Measurements from ENCODE around the gene GSAP. TPM values are rescaled to one million over a fixed set of nuclear protein-coding genes. Genes with fewer than 3 reads are reported as not detected.

Gene GSAP
- total RNA-seq, 1 experiment from 2014 or later: 2.0 TPM

DNA sequence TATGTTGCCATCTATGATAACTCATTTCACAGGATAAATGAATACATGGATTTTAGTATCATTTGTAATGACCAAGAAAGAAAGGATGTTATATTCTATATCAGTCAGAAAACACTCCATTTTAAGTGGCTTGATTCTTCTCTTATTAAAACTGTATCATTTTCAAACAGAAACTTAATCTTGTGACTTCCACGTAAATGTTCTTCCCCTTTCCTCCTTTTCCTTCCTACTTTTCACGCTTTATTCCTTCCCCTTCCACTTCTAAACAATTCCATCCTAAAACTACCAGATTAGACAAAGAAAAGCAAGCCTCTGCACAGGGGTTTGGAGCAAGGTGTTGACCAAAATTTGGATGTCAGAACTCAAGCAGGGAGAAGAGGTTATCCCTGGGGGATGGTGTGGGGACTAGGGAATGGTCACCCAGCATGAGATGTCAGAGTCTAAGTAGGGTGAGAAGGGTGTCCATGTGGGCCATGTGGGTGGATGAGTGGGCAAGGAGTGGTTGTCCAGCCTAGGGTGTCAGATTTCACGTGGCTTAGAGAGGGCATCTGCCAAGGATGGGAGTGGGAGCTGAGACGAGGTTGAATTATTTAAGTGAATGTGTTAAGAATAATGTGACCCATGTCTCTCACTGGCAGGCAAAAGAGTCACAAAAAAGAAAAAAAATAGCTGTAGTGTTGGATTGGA lies 5.0 kb upstream of the GSAP start:
- ATAC-seq (no peak), DNase-seq (ENCODE audit: low spot score) (no peak)
- H3K4me1 Mint-ChIP-seq: peaks cover 34% of the 10 kb centered on the region
- ChIA-PET CTCF (no interaction called here), POLR2A (no interaction called here)
- H3K27ac Mint-ChIP-seq: no peak overlapping the region
- TF ChIP-seq JAZF1 (CRISPR knock-in tag; IDR thresholded peaks at IDR 0.05): no peak
- TF ChIP-seq ZNF219 (CRISPR knock-in tag; IDR thresholded peaks at IDR 0.05; ENCODE audit: borderline replicate concordance): no peak
- no peak for TF ChIP-seq SP1 (CRISPR knock-in tag; conservative IDR thresholded peaks at IDR 0.05)
- TF ChIP-seq, protein P1, sequence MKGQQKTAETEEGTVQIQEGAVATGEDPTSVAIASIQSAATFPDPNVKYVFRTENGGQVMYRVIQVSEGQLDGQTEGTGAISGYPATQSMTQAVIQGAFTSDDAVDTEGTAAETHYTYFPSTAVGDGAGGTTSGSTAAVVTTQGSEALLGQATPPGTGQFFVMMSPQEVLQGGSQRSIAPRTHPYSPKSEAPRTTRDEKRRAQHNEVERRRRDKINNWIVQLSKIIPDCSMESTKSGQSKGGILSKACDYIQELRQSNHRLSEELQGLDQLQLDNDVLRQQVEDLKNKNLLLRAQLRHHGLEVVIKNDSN (CRISPR knock-in tag; IDR thresholded peaks at IDR 0.05): no peak
- no peak for TF ChIP-seq ATF1 (CRISPR knock-in tag; IDR thresholded peaks at IDR 0.05)
- TF ChIP-seq TP53 (CRISPR knock-in tag; IDR thresholded peaks at IDR 0.05): no peak
- TF ChIP-seq RORB (CRISPR knock-in tag; IDR thresholded peaks at IDR 0.05): no peak
- TF ChIP-seq, protein P2, sequence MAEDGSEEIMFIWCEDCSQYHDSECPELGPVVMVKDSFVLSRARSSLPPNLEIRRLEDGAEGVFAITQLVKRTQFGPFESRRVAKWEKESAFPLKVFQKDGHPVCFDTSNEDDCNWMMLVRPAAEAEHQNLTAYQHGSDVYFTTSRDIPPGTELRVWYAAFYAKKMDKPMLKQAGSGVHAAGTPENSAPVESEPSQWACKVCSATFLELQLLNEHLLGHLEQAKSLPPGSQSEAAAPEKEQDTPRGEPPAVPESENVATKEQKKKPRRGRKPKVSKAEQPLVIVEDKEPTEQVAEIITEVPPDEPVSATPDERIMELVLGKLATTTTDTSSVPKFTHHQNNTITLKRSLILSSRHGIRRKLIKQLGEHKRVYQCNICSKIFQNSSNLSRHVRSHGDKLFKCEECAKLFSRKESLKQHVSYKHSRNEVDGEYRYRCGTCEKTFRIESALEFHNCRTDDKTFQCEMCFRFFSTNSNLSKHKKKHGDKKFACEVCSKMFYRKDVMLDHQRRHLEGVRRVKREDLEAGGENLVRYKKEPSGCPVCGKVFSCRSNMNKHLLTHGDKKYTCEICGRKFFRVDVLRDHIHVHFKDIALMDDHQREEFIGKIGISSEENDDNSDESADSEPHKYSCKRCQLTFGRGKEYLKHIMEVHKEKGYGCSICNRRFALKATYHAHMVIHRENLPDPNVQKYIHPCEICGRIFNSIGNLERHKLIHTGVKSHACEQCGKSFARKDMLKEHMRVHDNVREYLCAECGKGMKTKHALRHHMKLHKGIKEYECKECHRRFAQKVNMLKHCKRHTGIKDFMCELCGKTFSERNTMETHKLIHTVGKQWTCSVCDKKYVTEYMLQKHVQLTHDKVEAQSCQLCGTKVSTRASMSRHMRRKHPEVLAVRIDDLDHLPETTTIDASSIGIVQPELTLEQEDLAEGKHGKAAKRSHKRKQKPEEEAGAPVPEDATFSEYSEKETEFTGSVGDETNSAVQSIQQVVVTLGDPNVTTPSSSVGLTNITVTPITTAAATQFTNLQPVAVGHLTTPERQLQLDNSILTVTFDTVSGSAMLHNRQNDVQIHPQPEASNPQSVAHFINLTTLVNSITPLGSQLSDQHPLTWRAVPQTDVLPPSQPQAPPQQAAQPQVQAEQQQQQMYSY (CRISPR knock-in tag; IDR thresholded peaks at IDR 0.05): no peak
- no peak for TF ChIP-seq TCF7 (CRISPR knock-in tag; IDR thresholded peaks at IDR 0.05; ENCODE audit: low read depth)
- TF ChIP-seq, protein P3, sequence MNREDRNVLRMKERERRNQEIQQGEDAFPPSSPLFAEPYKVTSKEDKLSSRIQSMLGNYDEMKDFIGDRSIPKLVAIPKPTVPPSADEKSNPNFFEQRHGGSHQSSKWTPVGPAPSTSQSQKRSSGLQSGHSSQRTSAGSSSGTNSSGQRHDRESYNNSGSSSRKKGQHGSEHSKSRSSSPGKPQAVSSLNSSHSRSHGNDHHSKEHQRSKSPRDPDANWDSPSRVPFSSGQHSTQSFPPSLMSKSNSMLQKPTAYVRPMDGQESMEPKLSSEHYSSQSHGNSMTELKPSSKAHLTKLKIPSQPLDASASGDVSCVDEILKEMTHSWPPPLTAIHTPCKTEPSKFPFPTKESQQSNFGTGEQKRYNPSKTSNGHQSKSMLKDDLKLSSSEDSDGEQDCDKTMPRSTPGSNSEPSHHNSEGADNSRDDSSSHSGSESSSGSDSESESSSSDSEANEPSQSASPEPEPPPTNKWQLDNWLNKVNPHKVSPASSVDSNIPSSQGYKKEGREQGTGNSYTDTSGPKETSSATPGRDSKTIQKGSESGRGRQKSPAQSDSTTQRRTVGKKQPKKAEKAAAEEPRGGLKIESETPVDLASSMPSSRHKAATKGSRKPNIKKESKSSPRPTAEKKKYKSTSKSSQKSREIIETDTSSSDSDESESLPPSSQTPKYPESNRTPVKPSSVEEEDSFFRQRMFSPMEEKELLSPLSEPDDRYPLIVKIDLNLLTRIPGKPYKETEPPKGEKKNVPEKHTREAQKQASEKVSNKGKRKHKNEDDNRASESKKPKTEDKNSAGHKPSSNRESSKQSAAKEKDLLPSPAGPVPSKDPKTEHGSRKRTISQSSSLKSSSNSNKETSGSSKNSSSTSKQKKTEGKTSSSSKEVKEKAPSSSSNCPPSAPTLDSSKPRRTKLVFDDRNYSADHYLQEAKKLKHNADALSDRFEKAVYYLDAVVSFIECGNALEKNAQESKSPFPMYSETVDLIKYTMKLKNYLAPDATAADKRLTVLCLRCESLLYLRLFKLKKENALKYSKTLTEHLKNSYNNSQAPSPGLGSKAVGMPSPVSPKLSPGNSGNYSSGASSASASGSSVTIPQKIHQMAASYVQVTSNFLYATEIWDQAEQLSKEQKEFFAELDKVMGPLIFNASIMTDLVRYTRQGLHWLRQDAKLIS (CRISPR knock-in tag; IDR thresholded peaks at IDR 0.05; ENCODE audit: borderline replicate concordance): no peak
- TF ChIP-seq RELA (CRISPR knock-in tag; IDR thresholded peaks at IDR 0.05; ENCODE audit: borderline replicate concordance): no peak
- TF ChIP-seq TEAD1 (CRISPR knock-in tag; IDR thresholded peaks at IDR 0.05): no peak
- no peak for TF ChIP-seq NFYB (CRISPR knock-in tag; conservative IDR thresholded peaks at IDR 0.05; ENCODE audit: low read depth)
- no peaks in the 10 kb centered on the region for H3K36me3 Mint-ChIP-seq
- no peak overlapping the region for H3K4me3 Mint-ChIP-seq
- no peaks in the 10 kb centered on the region for H3K9me3 Mint-ChIP-seq
- H3K27me3 Mint-ChIP-seq (ENCODE audit: low read depth): peaks cover 20% of the 10 kb centered on the region

DNA sequence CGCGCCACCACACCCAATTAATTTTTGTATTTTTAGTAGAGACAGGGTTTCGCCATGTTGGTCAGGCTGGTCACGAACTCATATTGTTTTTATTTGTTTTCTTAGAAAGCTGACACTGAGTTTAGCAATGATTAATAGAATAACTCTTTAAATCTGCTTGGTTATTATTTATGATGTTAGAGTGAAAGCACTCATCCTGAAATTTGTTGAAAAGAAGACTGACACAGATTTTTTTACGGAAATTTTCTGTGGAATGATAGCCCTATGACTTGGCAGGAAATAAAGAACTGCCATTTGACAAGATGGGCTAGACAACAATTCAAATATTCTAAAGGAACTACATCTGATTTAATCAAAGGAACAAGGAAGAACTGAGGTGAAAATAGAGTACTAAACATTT lies 4.3 kb upstream of the GSAP start:
- peaks cover 27% of the 10 kb centered on the region for H3K4me1 Mint-ChIP-seq
- H3K27ac Mint-ChIP-seq: no peak overlapping the region
- no peak for DNase-seq (ENCODE audit: low spot score)
- no peaks in the 10 kb centered on the region for H3K36me3 Mint-ChIP-seq
- no peak overlapping the region for H3K4me3 Mint-ChIP-seq
- no peaks in the 10 kb centered on the region for H3K9me3 Mint-ChIP-seq
- ChIA-PET CTCF (no interaction called here), POLR2A (no interaction called here)
- peaks cover 23% of the 10 kb centered on the region for H3K27me3 Mint-ChIP-seq (ENCODE audit: low read depth)
- ATAC-seq: no peak
- TF ChIP-seq SMAD3 (CRISPR knock-in tag; IDR thresholded peaks at IDR 0.05; ENCODE audit: borderline replicate concordance): no peak
- TF ChIP-seq, protein P4, sequence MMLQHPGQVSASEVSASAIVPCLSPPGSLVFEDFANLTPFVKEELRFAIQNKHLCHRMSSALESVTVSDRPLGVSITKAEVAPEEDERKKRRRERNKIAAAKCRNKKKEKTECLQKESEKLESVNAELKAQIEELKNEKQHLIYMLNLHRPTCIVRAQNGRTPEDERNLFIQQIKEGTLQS (CRISPR knock-in tag; conservative IDR thresholded peaks at IDR 0.05): no peak
- TF ChIP-seq ZNF317 (CRISPR knock-in tag; IDR thresholded peaks at IDR 0.05; ENCODE audit: borderline replicate concordance, low read depth): no peak
- no peak for TF ChIP-seq ATF1 (CRISPR knock-in tag; IDR thresholded peaks at IDR 0.05)
- TF ChIP-seq, protein P5, sequence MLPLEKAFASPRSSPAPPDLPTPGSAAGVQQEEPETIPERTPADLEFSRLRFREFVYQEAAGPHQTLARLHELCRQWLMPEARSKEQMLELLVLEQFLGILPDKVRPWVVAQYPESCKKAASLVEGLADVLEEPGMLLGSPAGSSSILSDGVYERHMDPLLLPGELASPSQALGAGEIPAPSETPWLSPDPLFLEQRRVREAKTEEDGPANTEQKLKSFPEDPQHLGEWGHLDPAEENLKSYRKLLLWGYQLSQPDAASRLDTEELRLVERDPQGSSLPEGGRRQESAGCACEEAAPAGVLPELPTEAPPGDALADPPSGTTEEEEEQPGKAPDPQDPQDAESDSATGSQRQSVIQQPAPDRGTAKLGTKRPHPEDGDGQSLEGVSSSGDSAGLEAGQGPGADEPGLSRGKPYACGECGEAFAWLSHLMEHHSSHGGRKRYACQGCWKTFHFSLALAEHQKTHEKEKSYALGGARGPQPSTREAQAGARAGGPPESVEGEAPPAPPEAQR (CRISPR knock-in tag; IDR thresholded peaks at IDR 0.05): no peak
- no peak for TF ChIP-seq IRF2 (CRISPR knock-in tag; IDR thresholded peaks at IDR 0.05; ENCODE audit: borderline replicate concordance, low read depth)
- TF ChIP-seq ZNF232 (CRISPR knock-in tag; IDR thresholded peaks at IDR 0.05): no peak
- TF ChIP-seq, protein P6, sequence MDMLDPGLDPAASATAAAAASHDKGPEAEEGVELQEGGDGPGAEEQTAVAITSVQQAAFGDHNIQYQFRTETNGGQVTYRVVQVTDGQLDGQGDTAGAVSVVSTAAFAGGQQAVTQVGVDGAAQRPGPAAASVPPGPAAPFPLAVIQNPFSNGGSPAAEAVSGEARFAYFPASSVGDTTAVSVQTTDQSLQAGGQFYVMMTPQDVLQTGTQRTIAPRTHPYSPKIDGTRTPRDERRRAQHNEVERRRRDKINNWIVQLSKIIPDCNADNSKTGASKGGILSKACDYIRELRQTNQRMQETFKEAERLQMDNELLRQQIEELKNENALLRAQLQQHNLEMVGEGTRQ (CRISPR knock-in tag; IDR thresholded peaks at IDR 0.05): no peak
- no peak for TF ChIP-seq ZNF263 (CRISPR knock-in tag; IDR thresholded peaks at IDR 0.05; ENCODE audit: low read depth)
- no peak for TF ChIP-seq SOX15 (CRISPR knock-in tag; IDR thresholded peaks at IDR 0.05)
- TF ChIP-seq ZNF396 (CRISPR knock-in tag; IDR thresholded peaks at IDR 0.05; ENCODE audit: borderline replicate concordance): no peak
- TF ChIP-seq SMAD4 (CRISPR knock-in tag; IDR thresholded peaks at IDR 0.05): no peak
